NT2/D1 (cell line): ENCODE data around the gene CIITA.

ENCODE experiments used
- SUZ12 ChIP-seq: IDR thresholded peaks from 2 replicates; pipeline ENCODE4 v1.6.1; 2011; ENCODE audit not compliant: insufficient read length, insufficient read depth; ENCODE audit errors: extremely low read depth
- YY1 ChIP-seq: IDR thresholded peaks from 2 replicates; pipeline ENCODE4 v1.6.1; 2011; ENCODE audit not compliant: insufficient read length, insufficient read depth
- ZNF274 ChIP-seq: IDR thresholded peaks from 2 replicates; pipeline ENCODE4 v1.6.1; 2011; ENCODE audit warnings: mild to moderate bottlenecking, low read depth, low read length

DNA sequence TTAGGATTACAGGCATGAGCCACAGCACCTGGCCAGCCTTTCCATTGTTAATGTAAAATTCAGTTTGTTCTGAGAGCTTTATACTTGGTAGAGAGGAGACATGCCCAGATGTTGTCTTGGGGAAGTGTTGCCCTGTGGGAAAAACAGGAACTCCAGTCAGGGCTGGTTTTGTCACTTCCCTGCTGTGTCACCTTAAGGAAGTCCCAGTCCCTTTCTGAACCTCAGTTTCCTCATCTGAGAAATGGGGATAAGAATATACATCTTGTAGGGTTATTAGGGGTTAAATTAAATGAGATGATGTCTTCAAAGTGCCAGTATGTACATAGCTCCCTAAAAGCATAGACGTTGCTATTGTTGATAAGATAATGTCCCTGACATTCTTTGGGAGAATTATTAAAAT lies 92.6 kb downstream of the CIITA start:
- TF ChIP-seq YY1 (no peak), ZNF274 (no peak), SUZ12 (no peak)
